HepG2 (cell line): ENCODE measurements around the gene CTNND2. TPM values are rescaled to one million over a fixed set of nuclear protein-coding genes. Genes with fewer than 3 reads are reported as not detected.

Experiments used
- ATAC-seq: fragments of 200-7000 bp; cut with Tn5 transposase; 3 replicates; pipeline ENCODE4 v1.9.1; 2020; ENCODE audit warnings: mild to moderate bottlenecking, moderate library complexity
- BruUV-seq: library from RNA; stranded (reverse); fragments of 400-500 nt; replicated peaks from 2 replicates; lab custom pipeline; 2021; lab: Mats Ljungman, UMichigan
- CTCF ChIA-PET: fragments of 300-600 bp; formaldehyde crosslinking; extraction: SDS; loops from one replicate; lab custom pipeline; 2021; ENCODE audit warnings: low total read pairs, inconsistent platforms, low intra/inter-chr PET ratio; lab: Yijun Ruan, JAX
- POLR2A ChIA-PET: fragments of 350-600 bp; sonication (Branson Sonifier 250); formaldehyde crosslinking; loops from one replicate; lab custom pipeline; 2020; ENCODE audit warnings: antibody characterized with exemption, inconsistent platforms; lab: Yijun Ruan, JAX
- DNase-seq: peaks from one replicate; pipeline ENCODE4 v3.0.0-alpha.2; 2015; ENCODE audit warnings: low spot score
- FAIRE-seq: peaks from 3 replicates; lab custom pipeline; 2011; peaks lifted over from hg19 to GRCh38; lab: Jason Lieb, UNC
- H2AFZ ChIP-seq: one replicate; pipeline ENCODE4 v1.6.1; 2011; ENCODE audit warnings: low read length, inconsistent platforms
- H3K27ac ChIP-seq: fragments of 300-600 bp; 3 replicates; pipeline ENCODE4 v1.8.0; 2011; ENCODE audit warnings: mixed run types, mild to moderate bottlenecking, mixed read lengths, low read length, inconsistent platforms; ENCODE audit not compliant: insufficient read depth; ENCODE audit errors: extremely low read length
- H3K27me3 ChIP-seq, 2 experiments: fragments of 200-600 bp in 1 of 2; 2 replicates in 1 of 2; 3 replicates in 1 of 2; pipeline versions ENCODE4 v1.6.0 to v1.8.0; 2011; ENCODE audit warnings: low read length in 2 of 2, mild to moderate bottlenecking in 2 of 2, moderate library complexity in 2 of 2, inconsistent platforms in 1 of 2; ENCODE audit not compliant: insufficient read depth in 2 of 2, control insufficient read depth in 1 of 2
- H3K36me3 ChIP-seq, 2 experiments: fragments of 200-600 bp in 1 of 2; replicated peaks in 1 of 2; 2 replicates in 1 of 2; 3 replicates in 1 of 2; pipeline versions ENCODE4 v1.5.1 to v1.8.0; 2011; ENCODE audit warnings: low read length in 2 of 2, inconsistent platforms in 1 of 2; ENCODE audit not compliant: insufficient read depth in 2 of 2, control insufficient read depth in 1 of 2
- H3K4me1 ChIP-seq: 2 replicates; pipeline ENCODE4 v1.5.1; 2012; ENCODE audit warnings: low read length, inconsistent platforms; ENCODE audit not compliant: insufficient read depth
- H3K4me2 ChIP-seq: 2 replicates; pipeline ENCODE4 v1.6.0; 2011; ENCODE audit warnings: low read depth, low read length, inconsistent platforms
- H3K4me3 ChIP-seq, 3 experiments: fragments of 200-600 bp in 1 of 3; sonication (generic), shearing (Covaris generic) in 1 of 3; replicated peaks in 1 of 3; 2 replicates each; pipeline ENCODE4 v1.5.1; 2011 to 2016; ENCODE audit warnings: low read length in 3 of 3, inconsistent platforms in 2 of 3, low read depth in 2 of 3, mild to moderate bottlenecking in 2 of 3, control low read depth in 1 of 3, mixed read lengths in 1 of 3; ENCODE audit not compliant: insufficient read depth in 1 of 3
- H3K79me2 ChIP-seq: one replicate; pipeline ENCODE4 v1.6.1; 2011; ENCODE audit warnings: low read length, inconsistent platforms; ENCODE audit not compliant: insufficient read depth
- H3K9ac ChIP-seq: 2 replicates; pipeline ENCODE4 v1.6.0; 2011; ENCODE audit warnings: mild to moderate bottlenecking, low read depth, low read length, inconsistent platforms; ENCODE audit not compliant: insufficient read depth
- H3K9me3 ChIP-seq: 2 replicates; pipeline ENCODE4 v1.5.1; 2012; ENCODE audit warnings: mild to moderate bottlenecking, low read length
- H4K20me1 ChIP-seq: 2 replicates; pipeline ENCODE4 v1.6.0; 2011; ENCODE audit warnings: inconsistent platforms, mild to moderate bottlenecking, low read length, moderate library complexity; ENCODE audit not compliant: insufficient read depth
- BCL3 ChIP-seq: sonication (generic); formaldehyde crosslinking; IDR thresholded peaks from 2 replicates; pipeline ENCODE4 v1.5.1; 2020; ENCODE audit warnings: mild to moderate bottlenecking, missing genetic modification reagents, moderate library complexity
- DMTF1 ChIP-seq: sonication (generic); formaldehyde crosslinking; IDR thresholded peaks from 2 replicates; pipeline ENCODE4 v1.4.0; 2020; ENCODE audit warnings: mild to moderate bottlenecking, missing genetic modification reagents
- ELF4 ChIP-seq: sonication (generic); formaldehyde crosslinking; IDR thresholded peaks from 2 replicates; pipeline ENCODE4 v1.5.0; 2020; ENCODE audit warnings: missing genetic modification reagents, mild to moderate bottlenecking, moderate library complexity, borderline replicate concordance
- FOSL2 ChIP-seq: sonication (generic); formaldehyde crosslinking; IDR thresholded peaks from 2 replicates; pipeline ENCODE4 v1.4.0; 2020; ENCODE audit warnings: missing genetic modification reagents
- MXD4 ChIP-seq: IDR thresholded peaks from 2 replicates; pipeline ENCODE4 v1.6.1; 2016; ENCODE audit warnings: mild to moderate bottlenecking, missing biosample characterization, missing genetic modification reagents
- NR2F6 ChIP-seq, 2 experiments: IDR thresholded peaks; 2 replicates each; pipeline ENCODE4 v1.6.1; 2016; ENCODE audit warnings: antibody characterized with exemption in 1 of 2, mild to moderate bottlenecking in 1 of 2
- PAX8 ChIP-seq: sonication (generic); formaldehyde crosslinking; IDR thresholded peaks from 2 replicates; pipeline ENCODE4 v1.8.0; 2022; ENCODE audit warnings: mild to moderate bottlenecking, missing genetic modification reagents, borderline replicate concordance
- PITX1 ChIP-seq: sonication (generic); formaldehyde crosslinking; IDR thresholded peaks from 2 replicates; pipeline ENCODE4 v1.5.1; 2020; ENCODE audit warnings: mild to moderate bottlenecking, missing genetic modification reagents
- REL ChIP-seq: sonication (generic); formaldehyde crosslinking; conservative IDR thresholded peaks from 2 replicates; pipeline ENCODE4 v1.8.0; 2022; ENCODE audit warnings: mild to moderate bottlenecking, missing genetic modification reagents, moderate library complexity
- WIZ ChIP-seq: sonication (generic); formaldehyde crosslinking; IDR thresholded peaks from 2 replicates; pipeline ENCODE4 v1.5.1; 2020; ENCODE audit warnings: mild to moderate bottlenecking, missing genetic modification reagents
- ZKSCAN1 ChIP-seq: fragments of 150-350 bp; IDR thresholded peaks from 2 replicates; pipeline ENCODE4 v1.6.1; 2014; ENCODE audit warnings: low read length
- ZMYM3 ChIP-seq: sonication (generic); formaldehyde crosslinking; IDR thresholded peaks from 2 replicates; pipeline ENCODE4 v1.5.1; 2020; ENCODE audit warnings: mild to moderate bottlenecking, missing genetic modification reagents
- ZNF333 ChIP-seq: sonication (generic); formaldehyde crosslinking; IDR thresholded peaks from 2 replicates; pipeline ENCODE4 v1.4.0; 2020; ENCODE audit warnings: mild to moderate bottlenecking, missing genetic modification reagents, borderline replicate concordance
- ZSCAN29 ChIP-seq: sonication (generic); formaldehyde crosslinking; conservative IDR thresholded peaks from 2 replicates; pipeline ENCODE4 v1.4.0; 2020; ENCODE audit warnings: mild to moderate bottlenecking, missing genetic modification reagents
- ZSCAN30 ChIP-seq: sonication (generic); formaldehyde crosslinking; IDR thresholded peaks from 2 replicates; pipeline ENCODE4 v1.5.0; 2020; ENCODE audit warnings: mild to moderate bottlenecking, missing genetic modification reagents
- WGBS: methylation state at CpG from one replicate; pipeline ENCODE4 v1.1.6; 2017; ENCODE audit warnings: low lambda C conversion rate; 5-methylcytosine and 5-hydroxymethylcytosine counted together
- in situ Hi-C: cut with HindIII; loops from 2 replicates; pipeline ENCODE4 v1.10.0; 2017; ENCODE audit warnings: low pct_unique_long_range_greater_than_20kb; ENCODE audit not compliant: extremely low pct_ligation_motif_present
- intact Hi-C: fragments of 100-400 bp; cut with micrococcal nuclease; formaldehyde crosslinking; loops from one replicate; pipeline ENCODE4 v1.10.0; 2022; ENCODE audit not compliant: unreplicated experiment
- polyA plus RNA-seq, 8 experiments: library from polyadenylated mRNA; depleted of rRNA in 3 of 8; stranded (reverse) in 7 of 8; unstranded in 1 of 8; fragments of >200 nt; fragmentation: Illumina TruSeq in 4 of 8; extraction: Trizol in 4 of 8; gene quantifications; 2 replicates each; pipeline versions ENCODE4 v1.2.1 to v1.2.3, GENCODE V29; 2011 to 2016; ENCODE audit warnings: low read depth in 4 of 8, missing spikeins in 1 of 8, mixed read lengths in 1 of 8; ENCODE audit not compliant: insufficient read depth in 1 of 8
- total RNA-seq, 5 experiments: library from RNA; depleted of rRNA; stranded (reverse); fragments of >200 nt; fragmentation: Illumina TruSeq; extraction: Trizol; gene quantifications; 2 replicates each; pipeline ENCODE4 v1.2.3, GENCODE V29; 2016; ENCODE audit warnings: low read depth in 1 of 5
- TF ChIP-seq, protein P1 (sequence below): IDR thresholded peaks from 2 replicates; pipeline ENCODE4 v1.6.1; 2016
- TF ChIP-seq, protein P2 (sequence below): sonication (generic); formaldehyde crosslinking; IDR thresholded peaks from 2 replicates; pipeline ENCODE4 v1.8.0; 2022; ENCODE audit warnings: missing genetic modification reagents, mild to moderate bottlenecking, moderate library complexity, borderline replicate concordance

The CTNND2 gene
- total and polyA plus RNA-seq, 2 of the 13 experiments (the other 11 are each of a cell fraction or from before 2014, with no cell fraction given): not detected

- POLR2A ChIA-PET: no interaction called here
- no TSS peak for BruUV-seq
- Histone ChIP-seq H3K4me1 (no peaks in the 10 kb centered on the region), H3K4me3 (no peak overlapping the region), H3K4me2 (no peak overlapping the region)
- FAIRE-seq: no peak
- ATAC-seq: no peak
- TF ChIP-seq, protein P1, sequence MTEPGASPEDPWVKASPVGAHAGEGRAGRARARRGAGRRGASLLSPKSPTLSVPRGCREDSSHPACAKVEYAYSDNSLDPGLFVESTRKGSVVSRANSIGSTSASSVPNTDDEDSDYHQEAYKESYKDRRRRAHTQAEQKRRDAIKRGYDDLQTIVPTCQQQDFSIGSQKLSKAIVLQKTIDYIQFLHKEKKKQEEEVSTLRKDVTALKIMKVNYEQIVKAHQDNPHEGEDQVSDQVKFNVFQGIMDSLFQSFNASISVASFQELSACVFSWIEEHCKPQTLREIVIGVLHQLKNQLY (CRISPR knock-in tag): no peak
- TF ChIP-seq ZSCAN29 (CRISPR knock-in tag): no peak
- no peak for TF ChIP-seq NR2F6 (IDR thresholded peaks at IDR 0.05)
- no peak for TF ChIP-seq NR2F6 (CRISPR knock-in tag; IDR thresholded peaks at IDR 0.05)
- TF ChIP-seq PITX1 (CRISPR knock-in tag): no peak
- TF ChIP-seq ZKSCAN1: no peak
- no peak for TF ChIP-seq REL (CRISPR knock-in tag)
- TF ChIP-seq DMTF1 (CRISPR knock-in tag): no peak
- no peak for TF ChIP-seq WIZ (CRISPR knock-in tag)
- no peak for TF ChIP-seq ZNF333
- no peak for TF ChIP-seq FOSL2 (CRISPR knock-in tag)
- TF ChIP-seq PAX8 (CRISPR knock-in tag): no peak
- TF ChIP-seq ZSCAN30 (CRISPR knock-in tag): no peak
- no peak for TF ChIP-seq MXD4
- TF ChIP-seq ELF4 (CRISPR knock-in tag): no peak
- no peak for TF ChIP-seq ZMYM3 (CRISPR knock-in tag)
- TF ChIP-seq BCL3: no peak
- TF ChIP-seq, protein P2, sequence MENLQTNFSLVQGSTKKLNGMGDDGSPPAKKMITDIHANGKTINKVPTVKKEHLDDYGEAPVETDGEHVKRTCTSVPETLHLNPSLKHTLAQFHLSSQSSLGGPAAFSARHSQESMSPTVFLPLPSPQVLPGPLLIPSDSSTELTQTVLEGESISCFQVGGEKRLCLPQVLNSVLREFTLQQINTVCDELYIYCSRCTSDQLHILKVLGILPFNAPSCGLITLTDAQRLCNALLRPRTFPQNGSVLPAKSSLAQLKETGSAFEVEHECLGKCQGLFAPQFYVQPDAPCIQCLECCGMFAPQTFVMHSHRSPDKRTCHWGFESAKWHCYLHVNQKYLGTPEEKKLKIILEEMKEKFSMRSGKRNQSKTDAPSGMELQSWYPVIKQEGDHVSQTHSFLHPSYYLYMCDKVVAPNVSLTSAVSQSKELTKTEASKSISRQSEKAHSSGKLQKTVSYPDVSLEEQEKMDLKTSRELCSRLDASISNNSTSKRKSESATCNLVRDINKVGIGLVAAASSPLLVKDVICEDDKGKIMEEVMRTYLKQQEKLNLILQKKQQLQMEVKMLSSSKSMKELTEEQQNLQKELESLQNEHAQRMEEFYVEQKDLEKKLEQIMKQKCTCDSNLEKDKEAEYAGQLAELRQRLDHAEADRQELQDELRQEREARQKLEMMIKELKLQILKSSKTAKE (CRISPR knock-in tag): no peak
- TF ChIP-seq, all 625 proteins: peak for 0
- H3K9me3 ChIP-seq: no peaks in the 10 kb centered on the region
- no peak overlapping the region for H2AFZ ChIP-seq
- H3K79me2 ChIP-seq: no peaks in the 10 kb centered on the region
- H3K27me3 ChIP-seq: no peaks in the 10 kb centered on the region
- DNase-seq: no peak
- 8% methylated on average over 2 of the region's 2 CpGs for WGBS
- CTCF ChIA-PET: no interaction called here
- H4K20me1 ChIP-seq: no peaks in the 10 kb centered on the region
- no peak overlapping the region for H3K9ac ChIP-seq
- in situ Hi-C loops: no loop called here
- no peaks in the 10 kb centered on the region for H3K36me3 ChIP-seq
- no peak overlapping the region for H3K27ac ChIP-seq
- intact Hi-C loops: no loop called here
Observed at GRCh38 chr5:11420969-11421368, 483.3 kb downstream of the CTNND2 start.
